GM10847 (cell line): Measurements from ENCODE around the gene PARM1.

Experiments
- POLR2A ChIP-seq: IDR thresholded peaks from 2 replicates; pipeline ENCODE4 v1.6.1; 2011; ENCODE audit not compliant: insufficient read length; ENCODE audit errors: extremely low read depth

Gene PARM1

DNA sequence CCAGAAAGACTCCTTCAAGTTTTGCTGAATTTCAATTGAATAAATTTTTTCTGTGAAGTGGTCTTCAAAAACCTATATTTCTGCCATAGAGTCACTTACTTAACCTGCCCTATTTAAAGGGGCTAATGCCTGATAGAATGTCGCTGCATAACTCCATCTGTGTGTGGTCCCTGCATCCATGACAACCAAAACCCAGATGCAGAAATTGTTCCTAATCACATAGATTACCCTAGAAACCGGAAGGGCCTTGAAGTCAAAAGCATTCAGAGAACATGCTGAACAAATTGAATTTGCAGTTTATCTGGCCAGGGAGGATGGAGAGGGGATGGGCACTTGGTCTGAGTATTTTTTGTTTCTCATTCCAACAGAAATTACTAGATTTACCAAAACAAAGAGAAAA is 1.5 kb upstream of the PARM1 start:
- TF ChIP-seq POLR2A = no peak

DNA sequence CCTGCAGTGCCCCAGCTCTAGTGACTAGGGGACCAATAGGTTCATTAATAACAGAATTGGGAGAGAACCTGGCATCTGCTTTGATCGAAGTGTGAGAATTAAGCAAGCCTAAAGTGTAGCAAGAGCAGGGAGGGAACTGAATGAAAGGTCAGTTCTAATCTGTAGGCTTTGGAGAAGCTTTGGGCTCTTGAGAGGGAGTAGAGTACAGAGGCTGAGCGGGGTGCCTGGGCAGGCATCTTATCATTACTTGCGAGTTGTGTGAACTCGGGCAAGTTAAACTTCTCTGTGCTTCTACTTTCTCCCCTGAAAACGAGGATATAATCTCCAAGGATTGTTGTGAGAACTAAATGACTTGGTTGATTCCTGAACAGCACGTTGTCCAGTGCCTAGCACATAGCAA is 906 bp upstream of the PARM1 start:
- TF ChIP-seq POLR2A = no peak

DNA sequence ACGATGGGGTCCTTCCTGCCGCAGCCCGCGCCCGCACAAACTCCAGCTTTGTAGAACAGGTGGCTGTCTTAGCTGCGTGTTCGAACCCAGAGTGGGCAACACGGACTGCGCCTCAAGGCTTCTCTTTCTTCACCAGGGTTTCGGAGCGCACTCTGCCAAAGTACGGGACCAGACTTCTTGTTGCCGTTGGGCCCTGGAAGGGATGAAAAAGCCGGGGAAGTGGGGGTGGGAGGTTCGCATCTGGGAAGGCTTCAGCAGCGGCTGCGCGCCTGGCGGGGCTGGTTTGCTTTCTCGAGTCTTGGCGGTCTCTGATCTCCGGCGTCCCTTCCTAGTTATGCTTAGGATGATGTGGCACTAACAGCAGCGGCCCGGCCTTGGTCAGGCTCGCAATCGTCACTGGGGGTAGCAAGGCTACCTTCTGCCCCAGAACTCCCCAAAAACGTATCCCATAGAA is 673 bp downstream of the PARM1 start:
- TF ChIP-seq POLR2A = no peak

DNA sequence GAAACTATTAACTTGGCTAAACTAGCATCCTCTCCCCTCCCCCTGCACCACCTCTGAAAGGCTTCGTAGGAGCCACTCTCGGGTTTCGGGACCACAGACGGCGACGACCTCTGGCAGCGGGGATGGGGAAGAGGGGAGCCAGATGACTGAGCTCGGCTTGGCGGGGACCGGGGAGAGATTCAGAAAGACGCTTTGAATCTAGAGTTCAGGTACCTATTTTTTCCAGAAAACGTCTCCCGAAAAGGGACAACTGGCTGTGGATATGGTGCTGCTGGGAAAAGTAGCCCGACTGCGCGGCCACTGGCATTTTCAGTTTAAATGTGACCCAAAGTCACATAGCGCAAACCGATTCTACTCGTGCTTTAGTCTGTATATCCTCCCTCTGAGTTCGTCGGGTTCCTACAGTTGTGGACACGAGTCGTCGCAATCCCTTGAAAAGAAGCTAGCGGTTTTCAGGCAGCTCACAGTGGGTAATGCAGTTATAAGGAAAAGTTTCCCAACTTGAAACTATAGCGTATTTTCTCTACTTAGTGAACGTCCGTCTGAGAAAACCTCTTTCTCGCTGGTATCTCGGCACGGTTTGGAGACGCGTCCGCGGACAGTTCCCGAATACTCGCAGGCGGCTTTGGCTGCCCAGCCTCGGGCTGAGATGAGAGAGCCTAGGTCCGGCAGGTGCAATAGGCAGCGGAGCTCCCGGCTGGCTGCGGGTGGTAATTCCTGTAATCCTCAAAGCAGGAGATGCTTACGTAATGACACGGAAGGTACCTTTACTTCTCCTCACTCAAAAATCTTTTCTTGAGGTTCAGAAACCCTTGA is 1.3 kb downstream of the PARM1 start:
- no peak for TF ChIP-seq POLR2A

DNA sequence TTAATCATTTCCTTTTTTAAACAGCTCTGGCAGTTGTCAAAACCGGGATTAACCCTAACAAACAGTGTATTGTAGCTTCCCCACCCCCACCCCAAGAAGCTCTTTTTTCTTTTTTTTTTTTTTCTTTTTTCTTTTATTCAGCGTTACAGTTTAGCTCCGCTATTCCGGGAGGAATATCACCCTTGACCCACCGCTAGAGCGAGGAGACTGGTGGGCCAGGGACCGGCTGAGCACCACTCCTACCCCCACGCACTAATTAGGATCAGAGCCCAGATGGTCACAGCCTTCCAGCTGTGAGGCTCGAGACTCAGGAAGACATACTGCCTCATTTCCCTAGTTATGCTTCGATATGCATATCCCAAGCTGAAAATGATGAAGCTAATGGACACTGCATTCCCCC is 2.0 kb downstream of the PARM1 start:
- no peak for TF ChIP-seq POLR2A

DNA sequence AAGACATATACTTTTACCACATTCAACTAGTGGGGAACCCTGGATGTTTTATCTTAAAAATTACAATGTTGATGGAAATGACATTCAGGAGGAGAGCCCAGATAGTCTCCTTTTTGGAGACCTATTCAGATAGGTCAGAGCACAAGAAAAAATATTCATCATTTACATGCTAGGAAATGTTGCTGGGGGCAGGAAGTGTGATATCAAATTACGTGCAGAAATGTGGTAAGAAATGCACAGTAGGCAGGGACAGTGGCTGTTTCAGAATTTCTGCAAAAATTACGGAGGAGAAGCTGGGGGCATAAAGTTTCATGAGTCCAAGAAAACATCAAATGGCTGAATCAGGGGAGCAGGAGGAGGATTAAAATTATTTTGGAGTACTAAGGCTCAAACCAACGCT is 8.2 kb downstream of the PARM1 start:
- no peak for TF ChIP-seq POLR2A

DNA sequence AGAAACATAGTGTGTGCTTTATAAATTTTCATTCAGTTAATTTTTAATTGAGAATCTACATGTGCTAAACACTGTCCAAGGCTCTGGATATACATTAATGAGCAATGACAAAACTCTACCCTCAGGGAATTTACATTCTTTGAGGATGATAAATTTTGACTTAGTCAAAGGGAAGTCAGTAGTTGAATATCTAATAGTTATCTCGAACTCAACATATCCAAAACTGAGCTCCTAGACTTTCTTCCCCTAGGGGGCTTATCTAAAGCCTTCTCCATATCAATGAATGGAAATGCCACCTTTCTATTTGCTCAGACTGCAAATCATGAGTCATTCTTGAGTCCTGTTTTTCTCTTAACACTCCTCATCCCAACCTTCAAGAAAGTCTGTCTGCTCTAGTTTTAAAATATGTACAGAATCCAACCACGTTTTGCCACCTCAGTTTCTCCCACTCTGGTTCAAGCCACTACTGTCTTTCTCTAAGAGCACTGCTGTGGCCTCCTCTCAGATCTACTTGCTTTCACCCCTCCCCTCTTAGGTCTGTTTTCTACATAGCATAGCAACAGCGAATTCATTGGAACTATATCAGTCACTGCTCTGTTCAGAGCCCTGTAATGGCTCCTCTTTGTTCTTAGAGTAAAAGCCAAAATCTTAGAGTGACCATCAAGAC is 9.5 kb downstream of the PARM1 start:
- TF ChIP-seq POLR2A = no peak

DNA sequence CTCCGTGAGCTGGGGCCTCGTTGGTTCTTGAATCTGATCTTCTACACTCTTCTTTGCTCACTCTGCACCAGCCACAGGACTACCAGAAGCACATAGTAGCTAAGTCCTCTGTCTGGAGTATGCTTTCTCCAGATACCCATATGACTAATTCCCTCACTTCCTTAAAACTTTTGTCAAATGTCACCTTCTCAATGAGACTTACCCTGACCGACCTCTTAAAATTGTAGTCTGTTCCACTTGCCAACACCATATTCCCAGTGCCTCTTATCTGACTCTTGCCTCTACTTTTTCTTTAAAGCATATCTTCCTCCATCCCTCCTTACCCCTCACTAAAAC is 10.0 kb downstream of the PARM1 start:
- TF ChIP-seq POLR2A = no peak

DNA sequence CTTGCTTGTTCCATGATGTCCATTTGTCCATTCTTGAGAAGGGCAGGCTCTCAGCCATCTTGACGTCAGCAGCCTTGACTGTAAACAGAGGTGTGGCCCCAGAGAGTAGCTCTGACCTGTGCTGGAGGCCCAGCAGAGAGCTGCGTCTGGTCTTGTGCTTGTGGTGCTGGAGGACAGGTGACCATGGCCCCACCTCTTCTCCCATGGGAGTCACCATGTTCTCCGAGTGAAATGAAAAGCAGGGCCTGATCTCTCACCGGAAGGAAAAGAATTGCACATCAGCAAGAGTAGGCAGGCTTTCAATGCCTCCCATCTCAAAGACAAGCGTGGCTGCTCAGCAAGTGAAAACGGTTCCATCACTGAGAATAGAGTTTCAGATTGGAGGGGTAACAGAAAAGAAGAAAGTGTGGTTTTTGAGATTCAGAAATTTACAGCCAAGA is 11.5 kb downstream of the PARM1 start:
- no peak for TF ChIP-seq POLR2A

DNA sequence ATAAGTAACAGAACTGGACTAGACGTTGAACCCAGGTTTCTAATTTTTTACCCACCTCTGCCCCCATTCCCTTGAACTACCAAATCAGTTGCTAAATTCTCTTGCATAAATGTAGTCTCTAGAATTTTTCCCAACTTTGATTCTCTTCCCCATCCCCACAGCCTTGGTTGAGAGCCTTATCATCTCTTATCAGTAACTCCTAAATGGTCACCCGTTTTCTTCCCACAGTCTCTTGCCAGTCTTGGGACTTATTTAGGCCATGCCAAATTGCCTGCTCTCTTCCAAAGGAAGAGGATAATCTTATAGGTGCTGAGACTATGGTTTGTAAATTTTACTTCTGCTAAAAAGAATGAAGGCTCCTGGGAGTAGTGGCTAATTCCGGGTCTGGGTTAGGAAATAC is 13.3 kb downstream of the PARM1 start:
- no peak for TF ChIP-seq POLR2A

DNA sequence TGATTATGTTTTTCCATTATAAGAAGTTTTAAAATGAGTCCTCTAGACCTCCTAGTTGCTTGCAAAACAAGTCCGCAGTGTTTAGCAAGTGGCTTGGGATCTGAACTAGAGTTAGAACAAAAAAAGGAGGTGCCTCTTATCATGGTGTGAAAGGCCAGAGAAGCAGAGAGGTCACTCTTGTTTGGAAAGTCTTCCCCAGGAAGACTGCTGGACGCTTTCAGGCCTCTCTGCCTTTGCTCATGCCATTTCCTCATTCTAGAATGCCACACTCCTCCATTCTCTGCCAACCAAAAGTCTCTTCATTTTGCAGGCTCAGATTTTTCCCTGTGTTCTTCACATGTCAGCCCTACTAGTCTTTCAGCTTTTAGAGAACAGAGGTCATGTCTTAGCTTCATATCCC is 14.9 kb downstream of the PARM1 start:
- no peak for TF ChIP-seq POLR2A

DNA sequence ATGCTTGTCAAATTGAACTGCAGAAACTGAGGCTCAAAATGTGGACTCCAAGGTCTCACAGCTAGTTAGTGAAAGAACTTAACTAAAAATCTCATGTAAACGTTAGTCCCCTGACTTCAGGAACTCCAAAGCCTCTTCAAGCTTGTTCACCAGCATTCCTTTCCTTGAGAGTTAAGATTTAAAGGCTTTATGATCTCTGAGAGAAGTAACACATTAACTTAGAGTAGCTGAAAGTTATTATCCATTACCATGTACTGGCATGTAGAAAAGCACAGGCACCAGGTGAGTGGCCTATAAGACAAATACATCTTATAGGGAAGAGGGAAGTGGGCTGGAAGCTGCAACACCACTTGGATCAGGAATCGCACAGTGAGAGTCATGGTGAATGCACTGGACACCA is 15.3 kb downstream of the PARM1 start:
- no peak for TF ChIP-seq POLR2A

DNA sequence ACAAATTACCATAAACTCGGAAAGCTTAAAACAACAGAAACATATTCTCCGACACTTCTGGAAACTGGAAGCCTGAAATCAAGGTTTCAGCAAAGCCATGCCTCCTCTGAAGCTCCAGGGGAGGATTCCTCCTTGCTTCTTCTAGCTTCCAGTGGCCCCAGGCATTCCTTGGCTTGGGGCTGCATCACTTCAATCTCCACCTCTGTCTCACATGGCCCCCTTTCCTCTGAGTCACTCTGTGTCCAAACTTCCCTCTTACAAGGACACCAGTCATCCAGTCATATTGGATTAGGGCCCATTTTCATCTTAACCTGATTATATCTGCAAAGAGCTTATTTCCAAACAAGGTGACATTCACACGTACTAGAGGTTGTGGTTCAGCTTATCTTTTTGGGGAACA is 17.3 kb downstream of the PARM1 start:
- no peak for TF ChIP-seq POLR2A

DNA sequence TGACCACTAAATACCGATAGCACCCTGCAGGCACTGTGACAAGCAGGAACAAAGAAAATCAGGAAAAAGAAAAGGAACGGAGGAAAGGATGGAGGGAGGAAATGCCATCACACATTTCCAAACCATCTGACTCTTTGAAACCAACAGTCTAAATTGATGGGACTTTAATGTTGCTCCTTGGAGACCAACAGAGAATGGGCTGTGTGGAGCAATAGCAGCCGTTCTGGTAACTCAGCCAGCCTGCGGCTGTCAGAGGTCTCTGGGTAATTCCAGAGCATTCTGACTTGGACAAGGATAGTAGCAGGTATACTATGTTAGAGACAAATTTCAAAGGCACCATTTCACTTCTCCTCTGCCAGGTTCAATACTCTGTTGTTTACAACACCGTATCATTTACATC is 18.0 kb downstream of the PARM1 start:
- no peak for TF ChIP-seq POLR2A

DNA sequence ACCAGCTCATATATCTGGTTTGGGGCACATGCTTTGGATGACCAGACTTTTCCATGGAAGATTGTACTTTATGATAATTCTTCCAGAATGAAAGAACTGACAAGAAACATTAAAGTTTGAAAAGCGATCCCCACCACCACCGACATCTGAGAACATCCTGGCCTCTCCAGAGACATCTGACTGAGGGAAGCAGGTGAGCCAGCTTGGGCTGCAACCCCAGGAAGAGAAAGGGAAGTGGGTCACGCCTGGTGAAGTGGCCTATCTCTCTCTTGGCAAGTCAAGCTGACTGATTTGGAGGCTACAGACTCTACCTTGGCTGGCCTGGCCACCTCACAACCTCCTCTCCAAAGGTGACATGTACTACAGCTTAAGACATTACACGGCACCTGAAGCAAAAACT is 20.7 kb downstream of the PARM1 start:
- no peak for TF ChIP-seq POLR2A

DNA sequence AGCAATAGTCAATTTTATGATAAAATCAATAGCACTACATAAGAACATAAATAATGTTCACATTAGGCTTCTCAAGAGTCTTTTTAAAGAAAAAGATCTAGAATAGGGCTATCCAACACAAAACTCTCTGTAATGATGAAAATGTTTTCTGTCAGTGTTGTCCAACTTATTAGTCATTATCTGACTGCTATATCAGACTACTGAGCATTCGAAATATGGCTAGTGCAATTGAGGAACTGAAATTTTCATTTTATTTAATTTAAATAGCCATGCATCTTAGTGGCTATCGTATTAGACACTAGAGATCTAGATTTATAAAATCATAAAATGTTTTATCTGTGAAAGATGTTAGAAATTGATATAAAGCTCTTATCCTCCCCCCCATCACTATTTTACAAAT is 26.0 kb downstream of the PARM1 start:
- TF ChIP-seq POLR2A = no peak

DNA sequence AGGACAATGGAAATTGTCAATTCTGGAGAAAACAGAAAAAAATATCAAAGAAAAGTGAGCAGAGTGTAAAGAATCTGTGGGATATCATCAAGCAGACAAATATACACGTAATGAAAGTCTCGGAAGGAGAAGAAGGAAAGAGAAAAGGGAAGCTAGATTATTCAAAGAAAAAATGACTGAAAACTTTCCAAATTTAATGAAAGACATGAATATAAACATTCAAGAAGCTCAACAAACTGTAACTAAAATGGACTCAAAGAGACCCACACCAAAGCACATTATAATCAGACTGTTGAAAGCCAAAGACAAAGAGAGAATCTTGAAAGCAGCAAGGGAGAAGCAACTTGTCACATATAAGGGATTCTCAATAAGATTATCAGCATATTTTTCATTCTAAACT is 28.3 kb downstream of the PARM1 start:
- TF ChIP-seq POLR2A = no peak
